GM18858 (cell line): ENCODE data around the gene ADAM30.
"Not testable (repeated sequence)": the region's sequence is repeated elsewhere in the genome, so short reads cannot be mapped to it uniquely, and the experiment has no call there.

Source experiments
- ATAC-seq: cut with Tn5 transposase; IDR thresholded peaks from one replicate; pipeline ENCODE4 v1.9.1; 2021; ENCODE audit not compliant: unreplicated experiment

ADAM30 gene

DNA sequence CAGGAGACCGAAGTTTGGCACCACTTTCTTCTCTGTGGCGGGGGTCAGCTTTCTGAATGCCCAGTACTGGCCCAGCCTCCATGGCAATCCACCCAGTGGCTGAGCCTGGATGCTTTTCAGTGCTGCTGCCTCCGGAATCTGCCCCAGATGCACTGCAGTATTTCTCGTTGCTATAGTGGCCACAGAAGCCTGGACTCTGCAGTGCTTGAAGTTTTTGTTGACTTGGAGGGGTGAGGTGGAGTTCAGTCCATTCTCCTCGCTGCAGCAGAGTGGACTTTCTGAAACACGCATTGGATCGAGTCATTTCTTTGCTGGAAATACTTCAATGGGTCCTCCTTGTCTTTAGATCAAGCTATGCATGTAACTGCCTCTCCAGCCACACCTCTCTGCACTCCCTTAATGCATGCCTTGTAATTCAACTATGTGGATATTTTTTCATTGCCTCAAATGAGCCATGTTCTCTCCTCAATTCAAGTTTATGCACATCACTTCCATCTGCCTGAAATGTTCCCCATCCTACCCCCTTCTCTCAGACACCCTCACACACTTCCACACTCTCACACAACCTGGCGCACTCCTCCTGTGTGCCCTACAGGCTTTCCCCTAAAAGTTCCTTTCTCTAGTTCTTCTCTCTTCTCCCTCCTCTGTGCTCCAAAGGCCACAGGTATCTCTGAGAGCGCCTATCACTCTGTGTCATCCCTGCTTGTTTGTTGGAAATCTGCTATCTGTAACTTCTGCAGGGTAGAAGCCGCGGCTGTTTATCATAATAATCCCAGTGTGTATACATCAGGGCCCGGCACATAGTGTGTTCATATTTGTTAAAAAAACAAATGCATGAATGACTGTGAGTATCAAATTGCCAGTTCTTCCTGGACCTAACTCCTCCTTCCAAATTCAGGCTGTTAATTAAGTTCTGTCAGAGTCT is 16.5 kb downstream of the ADAM30 start:
- no peak for ATAC-seq

DNA sequence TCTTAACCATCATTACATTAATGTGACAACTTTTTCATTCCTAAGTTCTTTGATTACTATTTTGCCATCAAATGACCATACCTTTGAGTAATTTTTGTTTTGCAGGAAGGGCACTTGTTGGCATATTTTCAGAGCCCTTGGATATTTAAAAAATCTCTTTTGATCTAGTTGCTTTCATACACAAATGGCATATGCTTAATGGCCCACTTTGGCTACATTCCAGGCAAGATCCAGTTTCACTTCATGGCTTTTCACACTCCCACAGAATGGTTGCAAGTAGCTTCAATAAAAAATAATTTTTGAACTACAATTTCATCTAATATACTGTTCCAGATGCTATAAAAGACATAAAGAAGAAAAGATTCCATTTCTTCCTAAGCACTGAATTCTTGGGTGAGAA is 18.1 kb downstream of the ADAM30 start:
- ATAC-seq = no peak

GRCh38 chr1:119874186-119874585 is 22.1 kb downstream of the ADAM30 start:
- no peak for ATAC-seq

- no peak for ATAC-seq
Observed at GRCh38 chr1:119873135-119874015, 22.9 kb downstream of the ADAM30 start.

DNA sequence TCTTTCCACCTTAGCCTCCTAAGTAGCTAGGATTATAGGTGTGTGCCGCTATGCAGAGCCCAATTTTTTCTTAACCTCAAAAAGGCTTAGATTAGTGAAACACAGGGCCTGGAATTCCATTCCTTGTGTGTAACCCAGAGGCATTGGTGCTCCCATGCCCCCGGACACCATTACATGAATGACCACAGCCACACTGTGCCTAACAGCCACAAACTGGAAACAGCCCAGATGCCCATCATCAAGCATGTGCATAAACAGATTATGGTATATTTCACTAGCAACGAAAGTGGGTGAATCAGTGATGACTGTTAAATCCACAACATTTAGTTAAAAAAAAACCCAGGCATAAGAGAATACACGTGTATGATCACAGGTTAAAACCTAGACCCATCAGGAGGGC is 24.4 kb downstream of the ADAM30 start:
- ATAC-seq = no peak

GRCh38 chr1:119870917-119871596 is 25.3 kb downstream of the ADAM30 start:
- ATAC-seq = no peak

- ATAC-seq = no peak
Observed at GRCh38 chr1:119869995-119870394, 26.3 kb downstream of the ADAM30 start.

DNA sequence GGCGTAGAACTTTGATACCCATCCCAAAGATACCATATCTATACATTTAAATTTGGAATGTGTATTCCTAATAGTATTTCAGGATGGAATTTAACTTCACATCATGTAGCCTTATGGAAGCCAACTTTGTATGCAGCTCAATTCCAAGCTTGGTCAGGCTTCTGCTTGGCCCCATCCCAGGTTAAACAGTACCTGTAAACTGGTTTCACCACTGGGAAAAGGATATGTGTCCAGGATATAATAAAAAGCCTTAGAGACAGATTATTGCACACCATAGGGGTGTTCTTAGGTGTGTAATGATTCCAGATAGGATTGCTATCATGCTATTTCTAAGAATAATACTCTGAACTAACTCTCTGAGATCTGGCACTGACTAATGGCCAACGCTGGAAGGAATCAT is 28.1 kb downstream of the ADAM30 start:
- ATAC-seq = no peak

GRCh38 chr1:119866451-119866850 is 29.9 kb downstream of the ADAM30 start:
- ATAC-seq = no peak

DNA sequence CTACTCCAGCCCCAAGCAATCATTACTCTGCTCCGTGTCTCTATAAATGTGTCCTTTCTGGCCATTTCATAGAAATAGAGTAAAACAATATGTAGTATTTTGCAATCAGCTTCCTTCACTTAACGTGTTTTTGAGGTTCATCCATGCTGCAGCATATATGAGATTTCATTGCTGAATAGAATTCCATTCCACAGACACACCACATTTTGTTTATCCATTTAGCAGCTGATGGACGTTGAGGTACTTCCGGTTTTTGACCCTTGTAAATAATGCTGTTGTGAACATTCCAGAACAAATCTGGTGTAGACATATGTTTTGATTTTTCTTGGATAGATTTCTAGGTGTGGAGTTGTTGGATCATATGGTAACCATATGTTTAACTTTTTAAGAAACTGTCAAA is 30.7 kb downstream of the ADAM30 start:
- no peak for ATAC-seq

- no peak for ATAC-seq
Observed at GRCh38 chr1:119862276-119862675, 34.0 kb downstream of the ADAM30 start.

GRCh38 chr1:119861547-119861946 is 34.8 kb downstream of the ADAM30 start:
- no peak for ATAC-seq

GRCh38 chr1:119859647-119860046 is 36.7 kb downstream of the ADAM30 start:
- ATAC-seq = no peak

DNA sequence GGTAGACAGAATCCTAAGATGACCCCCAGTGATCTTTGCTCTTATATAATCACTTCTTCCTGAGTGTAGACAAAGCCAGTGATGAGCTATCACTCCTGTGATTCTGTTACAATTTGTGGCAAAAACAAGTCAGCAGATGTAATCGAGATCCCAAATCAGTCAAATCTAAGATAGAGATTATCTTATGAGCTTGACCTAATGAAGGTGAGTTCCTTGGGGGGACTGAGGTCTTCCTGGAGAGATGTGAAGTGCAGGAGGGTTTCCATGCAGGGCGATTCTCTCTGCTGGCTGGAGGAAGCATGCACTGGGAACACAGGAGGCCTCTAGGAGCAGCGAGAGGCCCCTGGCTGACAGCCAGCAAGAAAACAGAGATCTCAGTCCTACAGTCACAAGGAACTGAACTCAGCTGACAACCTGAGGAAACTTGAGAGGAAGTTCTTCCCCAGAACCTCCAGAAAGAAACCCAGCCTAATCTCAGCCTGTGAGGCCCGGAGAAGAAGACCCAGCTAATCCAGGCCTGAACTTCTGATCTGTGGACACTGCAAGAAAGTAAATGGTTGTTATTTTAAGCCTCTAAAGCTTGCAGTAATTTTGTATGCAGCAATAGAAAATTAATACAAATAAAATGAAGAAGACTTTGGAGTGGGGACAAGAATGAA is 37.6 kb downstream of the ADAM30 start:
- not testable (repeated sequence) for ATAC-seq

DNA sequence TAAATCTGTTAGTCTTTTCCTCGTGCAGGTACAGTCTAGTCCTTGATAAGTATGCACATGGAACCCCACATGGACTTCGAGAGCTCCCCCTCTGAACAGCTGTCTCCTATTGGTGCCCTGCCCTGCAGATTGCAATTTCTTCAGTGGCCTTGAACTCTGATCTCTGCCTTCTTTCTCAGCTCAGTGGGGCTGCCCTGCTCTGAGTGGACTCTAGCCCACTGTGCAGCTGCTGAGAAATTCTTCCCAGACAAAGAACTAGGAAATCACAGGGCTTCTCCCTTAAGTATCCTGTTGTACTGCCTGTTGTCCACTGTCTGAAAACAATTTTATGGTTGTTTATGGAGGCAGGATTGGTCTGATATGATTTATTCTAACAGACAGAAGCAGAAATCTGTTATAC is 38.2 kb downstream of the ADAM30 start:
- ATAC-seq = no peak

- ATAC-seq = no peak
Observed at GRCh38 chr1:119853155-119853554, 43.2 kb downstream of the ADAM30 start.

DNA sequence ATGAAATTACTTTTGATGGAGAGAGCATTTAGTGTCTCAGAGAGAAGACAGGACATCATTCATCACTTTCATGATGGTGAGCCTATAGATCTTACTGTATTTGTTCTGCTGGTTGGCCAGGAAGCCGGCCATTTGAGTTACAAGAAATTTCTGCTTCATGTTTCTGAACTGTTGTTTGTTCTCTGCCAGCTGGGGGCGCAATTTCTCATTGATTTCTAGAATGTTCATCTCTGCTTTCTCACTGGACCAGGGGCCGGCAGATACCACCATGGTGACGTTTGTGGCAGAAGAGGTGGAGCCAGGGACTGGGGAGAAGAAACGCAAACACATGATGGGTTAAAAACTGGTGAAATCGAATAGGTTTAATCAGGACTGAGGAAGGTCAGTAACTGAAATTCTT is 52.1 kb downstream of the ADAM30 start:
- ATAC-seq = not testable (repeated sequence)
